ENCODE results near the gene CAMK1D.

DNA sequence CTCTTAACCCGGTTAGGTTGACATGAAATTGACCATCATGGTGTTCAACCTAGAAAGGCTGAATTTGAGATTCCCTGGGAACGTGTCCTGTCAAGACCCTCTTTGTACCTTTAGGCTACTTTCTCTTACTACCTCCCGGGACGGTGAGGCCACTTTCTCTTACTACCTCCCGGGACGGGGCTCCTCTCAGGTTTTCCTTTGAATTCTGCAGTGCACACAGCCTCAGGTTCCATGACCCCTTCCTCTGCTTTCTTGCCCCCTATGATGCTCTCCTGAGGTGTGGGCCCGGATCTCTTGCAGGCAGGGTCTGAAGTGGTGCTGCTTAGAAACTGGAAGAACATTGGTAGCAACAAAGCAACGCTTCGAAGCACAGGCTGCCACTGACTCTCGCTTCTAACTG is 155.3 kb downstream of the CAMK1D start:
- no peak for TF ChIP-seq POLR2A (IDR thresholded peaks at IDR 0.05)
- TF ChIP-seq, protein P1, sequence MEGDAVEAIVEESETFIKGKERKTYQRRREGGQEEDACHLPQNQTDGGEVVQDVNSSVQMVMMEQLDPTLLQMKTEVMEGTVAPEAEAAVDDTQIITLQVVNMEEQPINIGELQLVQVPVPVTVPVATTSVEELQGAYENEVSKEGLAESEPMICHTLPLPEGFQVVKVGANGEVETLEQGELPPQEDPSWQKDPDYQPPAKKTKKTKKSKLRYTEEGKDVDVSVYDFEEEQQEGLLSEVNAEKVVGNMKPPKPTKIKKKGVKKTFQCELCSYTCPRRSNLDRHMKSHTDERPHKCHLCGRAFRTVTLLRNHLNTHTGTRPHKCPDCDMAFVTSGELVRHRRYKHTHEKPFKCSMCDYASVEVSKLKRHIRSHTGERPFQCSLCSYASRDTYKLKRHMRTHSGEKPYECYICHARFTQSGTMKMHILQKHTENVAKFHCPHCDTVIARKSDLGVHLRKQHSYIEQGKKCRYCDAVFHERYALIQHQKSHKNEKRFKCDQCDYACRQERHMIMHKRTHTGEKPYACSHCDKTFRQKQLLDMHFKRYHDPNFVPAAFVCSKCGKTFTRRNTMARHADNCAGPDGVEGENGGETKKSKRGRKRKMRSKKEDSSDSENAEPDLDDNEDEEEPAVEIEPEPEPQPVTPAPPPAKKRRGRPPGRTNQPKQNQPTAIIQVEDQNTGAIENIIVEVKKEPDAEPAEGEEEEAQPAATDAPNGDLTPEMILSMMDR (IDR thresholded peaks at IDR 0.05), result no peak
